SHP77 treated with DMSO at 0.1 percent for 48 hours (cell line): Measurements from ENCODE around the gene ROR2.
A peak's percentile ranks its signal among the peaks of the same experiment; 100 is the strongest.
"Not testable (repeated sequence)": the region's sequence is repeated elsewhere in the genome, so short reads cannot be mapped to it uniquely, and the experiment has no call there.

Experiments used
- DNase-seq: peaks from one replicate; lab custom pipeline; 2025; lab: John Stamatoyannopoulos, UW

The ROR2 gene

GRCh38 chr9:91949946-91950664 lies at the start of gene ROR2:
Gene ROR2 (minus strand): TSS chr9:91950228.
- DNase-seq = peak; percentile 48

- DNase-seq = no peak
These were observed 45.1 kb upstream of the ROR2 start for GRCh38 chr9:91995000-91995655.

GRCh38 chr9:91994422-91994821 lies 44.4 kb upstream of the ROR2 start:
- DNase-seq = peak; percentile 13

GRCh38 chr9:91992461-91993041 lies 42.5 kb upstream of the ROR2 start:
- DNase-seq = no peak

GRCh38 chr9:91991721-91992341 lies 41.8 kb upstream of the ROR2 start:
- DNase-seq = no peak

- no peak for DNase-seq
These were observed 36.2 kb upstream of the ROR2 start for GRCh38 chr9:91986248-91986647.

- DNase-seq = no peak
These were observed 35.7 kb upstream of the ROR2 start for GRCh38 chr9:91985692-91986091.

GRCh38 chr9:91978740-91979414 lies 28.8 kb upstream of the ROR2 start:
- DNase-seq = no peak

- not testable (repeated sequence) for DNase-seq
These were observed 25.2 kb upstream of the ROR2 start for GRCh38 chr9:91975254-91975653.

- no peak for DNase-seq
These were observed 22.7 kb upstream of the ROR2 start for GRCh38 chr9:91972711-91973110.

- DNase-seq = no peak
These were observed 22.1 kb upstream of the ROR2 start for GRCh38 chr9:91972076-91972626.

- no peak for DNase-seq
These were observed 17.2 kb upstream of the ROR2 start for GRCh38 chr9:91967259-91967658.

GRCh38 chr9:91966503-91966902 lies 16.5 kb upstream of the ROR2 start:
- no peak for DNase-seq

- DNase-seq = no peak
These were observed 13.7 kb upstream of the ROR2 start for GRCh38 chr9:91963711-91964240.

GRCh38 chr9:91960367-91960766 lies 10.3 kb upstream of the ROR2 start:
- DNase-seq = no peak

- DNase-seq = no peak
These were observed 8.1 kb upstream of the ROR2 start for GRCh38 chr9:91958174-91958573.

GRCh38 chr9:91954841-91955471 lies 4.9 kb upstream of the ROR2 start:
- DNase-seq = peak; percentile 63

GRCh38 chr9:91953718-91954117 lies 3.7 kb upstream of the ROR2 start:
- DNase-seq = peak; percentile 30

GRCh38 chr9:91951944-91952520 lies 2.0 kb upstream of the ROR2 start:
- DNase-seq = no peak

GRCh38 chr9:91949392-91949945 lies 559 bp downstream of the ROR2 start:
- DNase-seq = no peak
